HEK293T (cell line): Measurements from ENCODE around the gene CAPN5.

Experiments used
- BHLHE40 ChIP-seq: fragments of 450-650 bp; IDR thresholded peaks from 2 replicates; pipeline ENCODE4 v1.6.1; 2016; ENCODE audit warnings: mild to moderate bottlenecking, moderate library complexity, borderline replicate concordance
- FOXA1 ChIP-seq: fragments of 450-650 bp; IDR thresholded peaks from 2 replicates; pipeline ENCODE4 v1.6.1; 2016; ENCODE audit warnings: mild to moderate bottlenecking
- FOXM1 ChIP-seq: fragments of 450-650 bp; IDR thresholded peaks from 2 replicates; pipeline ENCODE4 v1.6.1; 2017; ENCODE audit warnings: mild to moderate bottlenecking, borderline replicate concordance
- SP1 ChIP-seq: fragments of 450-650 bp; IDR thresholded peaks from 2 replicates; pipeline ENCODE4 v1.6.1; 2017
- SUZ12 ChIP-seq: fragments of 450-650 bp; IDR thresholded peaks from 2 replicates; pipeline ENCODE4 v1.6.1; 2016; ENCODE audit warnings: mild to moderate bottlenecking
- TARDBP ChIP-seq: fragments of 450-650 bp; IDR thresholded peaks from 2 replicates; pipeline ENCODE4 v1.6.1; 2016

DNA sequence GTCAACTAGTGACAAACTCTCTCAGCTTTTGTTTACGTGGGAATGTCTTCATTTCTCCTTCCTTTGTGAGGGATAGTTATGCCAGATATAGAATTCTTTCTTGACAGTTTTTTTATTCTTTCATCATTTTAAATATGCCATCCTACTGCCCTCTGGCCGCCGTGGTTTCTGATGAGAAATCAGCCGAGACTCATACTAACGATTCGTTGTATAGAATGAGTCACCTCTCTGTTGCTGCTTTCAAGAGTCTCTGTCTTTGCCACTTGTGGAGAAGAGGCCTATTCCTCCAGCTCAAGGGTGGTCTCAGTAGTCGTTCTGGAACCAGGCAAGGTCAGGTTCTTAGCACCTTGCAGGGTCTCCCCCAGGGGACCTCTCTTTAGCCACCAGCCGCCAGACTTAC, 69.3 kb downstream of the CAPN5 start:
- TF ChIP-seq SUZ12: no peak
- TF ChIP-seq SP1: no peak
- TF ChIP-seq BHLHE40: no peak
- TF ChIP-seq FOXA1: no peak
- TF ChIP-seq FOXM1: no peak
- no peak for TF ChIP-seq TARDBP
